Activated CD4-positive, alpha-beta memory T cell treated with anti-CD3 and anti-CD28 coated beads, Interleukin-2, amount 10 ng/mL, durations not matched to agents 7 days and 5 days (primary cell): ENCODE measurements around the gene SLC35F5. TPM values are rescaled to one million over a fixed set of nuclear protein-coding genes. Genes with fewer than 3 reads are reported as not detected.
"Not testable (repeated sequence)": the region's sequence is repeated elsewhere in the genome, so short reads cannot be mapped to it uniquely, and the experiment has no call there.

Experiments used
- CTCF ChIA-PET: fragments of 350-600 bp; sonication (Branson Sonifier 250); formaldehyde crosslinking; loops from one replicate; lab custom pipeline; 2021; ENCODE audit warnings: antibody characterized with exemption, inconsistent platforms; lab: Charles Lee
- POLR2A ChIA-PET: fragments of 350-600 bp; sonication (Branson Sonifier 250); formaldehyde crosslinking; loops from one replicate; lab custom pipeline; 2021; ENCODE audit warnings: antibody characterized with exemption; lab: Charles Lee
- DNase-seq: peaks from one replicate; pipeline ENCODE4 v3.0.0-alpha.2; 2020
- H3K27ac Mint-ChIP-seq: one replicate; pipeline ENCODE4 v1.8.0; 2021; ENCODE audit warnings: mild to moderate bottlenecking, mixed read lengths
- H3K27me3 Mint-ChIP-seq: one replicate; pipeline ENCODE4 v1.8.0; 2021; ENCODE audit warnings: mixed read lengths
- H3K36me3 Mint-ChIP-seq: one replicate; pipeline ENCODE4 v1.8.0; 2021; ENCODE audit warnings: low read depth, mixed read lengths
- H3K4me1 Mint-ChIP-seq: one replicate; pipeline ENCODE4 v1.8.0; 2021; ENCODE audit warnings: mixed read lengths
- H3K4me3 Mint-ChIP-seq: one replicate; pipeline ENCODE4 v1.8.0; 2021; ENCODE audit warnings: mild to moderate bottlenecking, mixed read lengths
- H3K9me3 Mint-ChIP-seq: one replicate; pipeline ENCODE4 v1.8.0; 2021; ENCODE audit warnings: mixed read lengths
- total RNA-seq, 2 experiments: library from RNA; stranded (reverse); gene quantifications; one replicate each; pipeline ENCODE4 v1.2.3, GENCODE V29; 2021

Gene SLC35F5
- total RNA-seq, 2 experiments from 2014 or later = 18.4 to 21.6 TPM

GRCh38 chr2:113741091-113741490, 15.4 kb downstream of the SLC35F5 start:
- peaks cover 33% of the 10 kb centered on the region for H3K36me3 Mint-ChIP-seq
- DNase-seq = no peak
- POLR2A ChIA-PET = no interaction called here
- no peak overlapping the region for H3K4me3 Mint-ChIP-seq
- H3K27me3 Mint-ChIP-seq = no peaks in the 10 kb centered on the region
- H3K4me1 Mint-ChIP-seq = no peaks in the 10 kb centered on the region
- H3K9me3 Mint-ChIP-seq = no peaks in the 10 kb centered on the region
- H3K27ac Mint-ChIP-seq = no peak overlapping the region
- CTCF ChIA-PET = no interaction called here

DNA sequence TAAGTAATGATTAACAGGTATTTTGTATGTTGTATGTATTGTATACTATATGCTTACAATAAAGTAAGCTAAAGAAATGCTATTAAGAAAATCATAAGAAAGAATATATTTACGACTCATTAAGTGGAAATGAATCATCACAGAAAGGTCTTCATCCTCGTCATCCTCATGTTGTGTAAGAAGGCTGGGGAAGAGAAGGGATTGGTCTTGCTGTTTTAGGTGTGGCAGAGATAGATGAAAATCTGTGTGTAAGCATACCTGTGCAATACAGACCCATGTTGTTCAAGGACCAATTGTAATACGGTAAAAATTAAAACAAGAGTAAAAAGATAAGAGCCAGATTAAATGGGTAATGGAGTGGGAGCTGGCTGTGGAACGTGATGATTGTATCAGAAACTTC, 16.6 kb downstream of the SLC35F5 start:
- H3K27ac Mint-ChIP-seq = no peak overlapping the region
- peaks cover 28% of the 10 kb centered on the region for H3K36me3 Mint-ChIP-seq
- H3K27me3 Mint-ChIP-seq = no peaks in the 10 kb centered on the region
- DNase-seq = no peak
- H3K4me3 Mint-ChIP-seq = no peak overlapping the region
- H3K4me1 Mint-ChIP-seq = no peaks in the 10 kb centered on the region
- ChIA-PET POLR2A (no interaction called here), CTCF (no interaction called here)
- no peaks in the 10 kb centered on the region for H3K9me3 Mint-ChIP-seq

DNA sequence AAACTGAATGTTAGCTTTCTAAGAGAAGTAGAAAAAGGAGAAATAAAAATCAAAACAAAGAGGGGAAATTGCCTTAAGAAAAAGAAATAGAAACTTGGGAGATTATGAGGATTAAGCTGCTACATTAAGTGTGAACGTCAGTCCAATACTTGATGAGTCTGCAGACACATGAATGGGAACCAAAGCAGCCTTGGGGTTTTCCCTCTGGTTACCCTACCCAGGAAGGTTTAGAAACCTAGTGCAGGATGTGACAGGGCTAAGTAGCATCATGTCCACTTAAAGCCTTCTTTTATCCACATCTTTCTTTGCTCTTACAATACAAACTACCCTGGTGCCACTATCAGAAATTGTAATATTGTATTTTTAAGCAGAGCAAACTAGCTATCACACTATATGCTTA, 22.3 kb downstream of the SLC35F5 start:
- Mint-ChIP-seq H3K4me1 (peaks cover 6% of the 10 kb centered on the region), H3K36me3 (peaks cover 9% of the 10 kb centered on the region), H3K9me3 (no peaks in the 10 kb centered on the region), H3K4me3 (no peak overlapping the region), H3K27me3 (no peaks in the 10 kb centered on the region), H3K27ac (no peak overlapping the region)
- ChIA-PET POLR2A (interaction anchor here (1.0 kb wide), 1 partner anchor 22 kb away, joined by 3 read pairs; the partner anchor contains the start of gene SLC35F5), CTCF (interaction anchor here (1.2 kb wide), 1 partner anchor 9 kb away, joined by 3 read pairs; no protein-coding TSS in a partner anchor)
- DNase-seq = no peak

GRCh38 chr2:113724010-113724409, 32.4 kb downstream of the SLC35F5 start:
- POLR2A ChIA-PET = no interaction called here
- Mint-ChIP-seq H3K4me3 (no peak overlapping the region), H3K4me1 (peaks cover 3% of the 10 kb centered on the region), H3K36me3 (peaks cover 19% of the 10 kb centered on the region), H3K27ac (no peak overlapping the region), H3K27me3 (no peaks in the 10 kb centered on the region), H3K9me3 (no peaks in the 10 kb centered on the region)
- CTCF ChIA-PET = interaction anchor here (1.8 kb wide), 1 partner anchor 120 kb away, joined by 8 read pairs; no protein-coding TSS in a partner anchor
- DNase-seq = no peak

GRCh38 chr2:113723411-113723810, 33.0 kb downstream of the SLC35F5 start:
- Mint-ChIP-seq H3K27me3 (no peaks in the 10 kb centered on the region), H3K36me3 (peaks cover 23% of the 10 kb centered on the region), H3K27ac (no peak overlapping the region), H3K4me1 (peaks cover 3% of the 10 kb centered on the region), H3K4me3 (no peak overlapping the region), H3K9me3 (no peaks in the 10 kb centered on the region)
- ChIA-PET POLR2A (no interaction called here), CTCF (interaction anchor here (0.9 to 1.8 kb wide), 2 partner anchors 33 to 120 kb away, joined by 3 to 8 read pairs; partner anchors contain the start of gene SLC35F5)
- no peak for DNase-seq

DNA sequence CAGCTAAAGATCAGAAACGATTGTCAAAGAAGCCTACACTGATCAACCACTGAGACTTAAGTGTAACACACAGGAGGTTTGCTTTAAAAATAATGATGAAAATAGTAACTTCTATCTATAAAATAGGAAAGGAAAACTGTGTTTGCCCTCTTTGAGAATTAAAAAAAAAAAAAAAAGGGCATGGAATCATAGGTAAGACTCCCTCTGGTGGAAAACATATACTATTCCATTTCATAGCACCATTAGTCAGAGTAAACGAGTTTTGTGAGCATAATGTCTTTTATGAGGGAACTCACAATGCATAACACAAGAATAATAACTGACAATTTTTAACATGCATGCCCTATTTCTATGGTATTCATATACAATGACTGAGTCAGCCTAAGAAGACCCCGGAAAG, 36.3 kb downstream of the SLC35F5 start:
- CTCF ChIA-PET = interaction anchor here (1.4 kb wide), 1 partner anchor 10 kb away, joined by 3 read pairs; no protein-coding TSS in a partner anchor
- no peaks in the 10 kb centered on the region for H3K9me3 Mint-ChIP-seq
- no peak overlapping the region for H3K27ac Mint-ChIP-seq
- POLR2A ChIA-PET = no interaction called here
- no peak for DNase-seq
- peaks cover 23% of the 10 kb centered on the region for H3K36me3 Mint-ChIP-seq
- H3K27me3 Mint-ChIP-seq = no peaks in the 10 kb centered on the region
- peaks cover 3% of the 10 kb centered on the region for H3K4me1 Mint-ChIP-seq
- no peak overlapping the region for H3K4me3 Mint-ChIP-seq

DNA sequence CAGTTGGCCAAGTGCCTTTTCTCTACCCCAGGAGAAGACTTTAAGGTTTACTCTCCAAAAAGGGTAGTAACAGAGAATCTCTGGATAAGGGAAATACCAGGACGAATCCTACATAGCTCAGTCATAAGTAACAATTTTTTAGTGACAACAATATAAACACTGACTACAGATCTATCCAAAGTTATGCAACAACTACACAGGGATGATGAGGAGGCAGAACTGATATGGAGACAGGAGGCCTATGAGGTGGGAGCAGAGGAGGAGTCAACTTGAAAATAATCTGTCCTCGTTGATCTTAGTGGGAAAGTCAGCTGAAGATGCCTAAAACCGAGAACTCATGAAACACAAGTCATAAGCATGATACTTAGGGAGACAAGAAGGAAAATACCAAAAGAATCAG, 40.2 kb downstream of the SLC35F5 start:
- Mint-ChIP-seq H3K36me3 (peaks cover 16% of the 10 kb centered on the region), H3K4me3 (no peak overlapping the region), H3K4me1 (peaks cover 3% of the 10 kb centered on the region), H3K27ac (no peak overlapping the region), H3K27me3 (no peaks in the 10 kb centered on the region), H3K9me3 (no peaks in the 10 kb centered on the region)
- ChIA-PET CTCF (interaction anchor here (1.4 kb wide), 1 partner anchor 10 kb away, joined by 3 read pairs; no protein-coding TSS in a partner anchor), POLR2A (interaction anchor here (1.8 kb wide), 1 partner anchor 15 kb away, joined by 4 read pairs; no protein-coding TSS in a partner anchor)
- no peak for DNase-seq

GRCh38 chr2:113712941-113713340, 43.5 kb downstream of the SLC35F5 start:
- POLR2A ChIA-PET = no interaction called here
- Mint-ChIP-seq H3K36me3 (peaks cover 10% of the 10 kb centered on the region), H3K27me3 (no peaks in the 10 kb centered on the region), H3K27ac (no peak overlapping the region), H3K4me3 (no peak overlapping the region), H3K4me1 (peaks cover 3% of the 10 kb centered on the region), H3K9me3 (no peaks in the 10 kb centered on the region)
- CTCF ChIA-PET = interaction anchor here (1.4 kb wide), 1 partner anchor 13 kb away, joined by 5 read pairs; no protein-coding TSS in a partner anchor
- DNase-seq = no peak

DNA sequence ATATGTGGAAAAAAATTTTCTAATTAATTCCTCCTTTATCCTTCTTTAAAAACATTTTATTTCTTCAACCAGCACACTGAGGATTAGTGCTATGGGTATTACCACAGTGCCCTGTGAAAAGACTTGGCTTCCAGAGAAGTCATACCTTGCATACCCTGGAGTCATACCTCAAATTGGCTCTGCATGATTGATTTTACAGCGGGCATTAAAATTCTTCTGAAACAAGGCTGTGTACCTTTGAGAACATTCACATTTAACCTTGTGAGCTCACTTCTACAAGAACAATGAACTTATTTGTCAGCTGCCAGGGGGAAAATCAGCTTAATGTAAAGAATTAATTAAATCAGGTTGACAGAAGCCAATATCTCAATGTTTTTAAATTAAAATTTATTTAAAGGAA, 44.6 kb downstream of the SLC35F5 start:
- H3K4me1 Mint-ChIP-seq = peaks cover 3% of the 10 kb centered on the region
- H3K9me3 Mint-ChIP-seq = no peaks in the 10 kb centered on the region
- no peaks in the 10 kb centered on the region for H3K27me3 Mint-ChIP-seq
- no peak for DNase-seq
- H3K27ac Mint-ChIP-seq = no peak overlapping the region
- ChIA-PET POLR2A (no interaction called here), CTCF (interaction anchor here (1.4 kb wide), 1 partner anchor 12 kb away, joined by 5 read pairs; no protein-coding TSS in a partner anchor)
- H3K36me3 Mint-ChIP-seq = peaks cover 10% of the 10 kb centered on the region
- H3K4me3 Mint-ChIP-seq = no peak overlapping the region

DNA sequence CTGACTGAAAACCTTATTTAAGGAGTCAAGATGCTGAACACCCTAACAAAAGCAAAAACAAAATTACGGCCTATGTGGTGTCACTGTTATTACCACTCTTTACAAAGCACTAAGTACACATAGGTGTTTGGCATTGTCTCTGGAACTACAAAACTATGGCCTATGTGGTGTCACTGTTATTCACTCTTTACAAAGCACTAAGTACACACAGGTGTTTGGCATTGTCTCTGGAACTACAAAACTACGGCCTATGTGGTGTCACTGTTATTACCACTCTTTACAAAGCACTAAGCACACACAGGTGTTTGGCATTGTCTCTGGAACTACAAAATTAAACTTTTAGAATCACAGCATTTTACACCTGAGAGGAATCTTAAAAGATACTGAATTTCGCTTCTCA, 47.4 kb downstream of the SLC35F5 start:
- Mint-ChIP-seq H3K36me3 (no peaks in the 10 kb centered on the region), H3K27me3 (no peaks in the 10 kb centered on the region), H3K27ac (no peak overlapping the region), H3K4me3 (no peak overlapping the region), H3K4me1 (no peaks in the 10 kb centered on the region), H3K9me3 (no peaks in the 10 kb centered on the region)
- POLR2A ChIA-PET = no interaction called here
- DNase-seq = no peak
- CTCF ChIA-PET = interaction anchor here (1.0 kb wide), 1 partner anchor 17 kb away, joined by 3 read pairs; no protein-coding TSS in a partner anchor

DNA sequence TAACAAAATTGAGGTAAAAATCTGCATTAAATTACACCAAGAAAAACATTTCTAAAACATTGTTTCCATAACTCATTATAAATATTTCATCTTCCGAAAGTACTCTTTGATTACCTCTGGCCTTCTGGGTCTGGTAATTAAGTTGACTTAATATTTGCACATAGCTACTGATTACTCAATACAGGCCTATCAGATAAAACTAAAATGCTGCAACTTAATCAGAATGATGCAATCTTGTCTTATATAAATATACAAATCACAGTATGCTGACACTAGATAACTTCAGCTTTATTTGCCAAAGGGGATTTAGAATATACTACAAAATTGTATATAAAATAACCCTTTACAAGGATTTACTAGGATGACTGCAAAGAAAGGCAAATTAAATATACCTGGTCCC, 49.3 kb downstream of the SLC35F5 start:
- no peak for DNase-seq
- Mint-ChIP-seq H3K9me3 (no peaks in the 10 kb centered on the region), H3K4me3 (no peak overlapping the region), H3K4me1 (no peaks in the 10 kb centered on the region), H3K36me3 (no peaks in the 10 kb centered on the region), H3K27me3 (no peaks in the 10 kb centered on the region), H3K27ac (no peak overlapping the region)
- ChIA-PET POLR2A (no interaction called here), CTCF (interaction anchor here (1.1 kb wide), 1 partner anchor 9 kb away, joined by 3 read pairs; no protein-coding TSS in a partner anchor)

- H3K4me1 Mint-ChIP-seq = no peaks in the 10 kb centered on the region
- H3K27ac Mint-ChIP-seq = no peak overlapping the region
- H3K4me3 Mint-ChIP-seq = no peak overlapping the region
- H3K36me3 Mint-ChIP-seq = no peaks in the 10 kb centered on the region
- no peak for DNase-seq
- ChIA-PET CTCF (interaction anchor here (0.5 to 1.1 kb wide), 3 partner anchors 10 to 100 kb away, joined by 3 to 4 read pairs (median 3); no protein-coding TSS in a partner anchor), POLR2A (no interaction called here)
- no peaks in the 10 kb centered on the region for H3K9me3 Mint-ChIP-seq
- H3K27me3 Mint-ChIP-seq = no peaks in the 10 kb centered on the region
Measured at GRCh38 chr2:113705982-113706523, 50.4 kb downstream of the SLC35F5 start.

- CTCF ChIA-PET, H3K36me3 Mint-ChIP-seq, POLR2A ChIA-PET, DNase-seq, H3K9me3 Mint-ChIP-seq, H3K27me3 Mint-ChIP-seq, H3K4me3 Mint-ChIP-seq, H3K27ac Mint-ChIP-seq: not testable (repeated sequence)
- H3K4me1 Mint-ChIP-seq = peaks cover 11% of the 10 kb centered on the region
Measured at GRCh38 chr2:113704300-113704993, 52.0 kb downstream of the SLC35F5 start.
